GM21737 (cell line): Measurements from ENCODE around the gene SUSD1.

Experiments used
- ATAC-seq: cut with Tn5 transposase; IDR thresholded peaks from one replicate; pipeline ENCODE4 v1.9.1; 2021; ENCODE audit warnings: mild to moderate bottlenecking, moderate library complexity; ENCODE audit not compliant: unreplicated experiment

Gene SUSD1

DNA sequence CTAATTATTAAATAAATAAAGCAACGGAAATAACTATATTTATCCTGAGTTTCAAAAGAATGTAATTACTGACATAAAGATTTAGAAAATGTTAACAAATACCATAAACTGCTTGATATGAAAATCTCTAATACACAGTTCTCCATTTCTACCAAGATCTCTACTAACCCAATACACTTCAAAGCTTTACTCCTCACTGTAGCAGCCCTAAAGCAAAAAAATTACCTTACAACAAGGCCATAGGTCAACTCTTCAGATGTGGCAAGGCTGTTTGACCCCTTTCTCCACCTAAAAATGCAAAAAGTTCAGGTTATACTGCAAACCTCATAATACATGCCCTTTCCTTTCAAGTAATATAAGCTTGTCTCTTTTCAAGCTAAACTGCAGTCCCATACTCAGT lies 181.8 kb downstream of the SUSD1 start:
- no peak for ATAC-seq

- ATAC-seq, result peak; percentile 75
Measured at GRCh38 chr9:111992523-111992922, 182.6 kb downstream of the SUSD1 start.

GRCh38 chr9:111991179-111991578 lies 183.9 kb downstream of the SUSD1 start:
- no peak for ATAC-seq
